DOHH2 (cell line): ENCODE results near the gene RPRML.

Experiments used
- H3F3A ChIP-seq: fragments of 200-600 bp; sonication (generic), shearing (Covaris generic); 2 replicates; pipeline ENCODE4 v1.6.0; 2016; ENCODE audit warnings: antibody characterized with exemption, mild to moderate bottlenecking; ENCODE audit not compliant: control insufficient read depth, insufficient read depth
- H3K27ac ChIP-seq: fragments of 200-600 bp; sonication (generic); 2 replicates; pipeline ENCODE4 v1.5.1; 2014; ENCODE audit warnings: low read depth, mild to moderate bottlenecking, low read length, moderate library complexity
- H3K27me3 ChIP-seq: fragments of 200-600 bp; sonication (generic); 2 replicates; pipeline ENCODE4 v1.6.1; 2014; ENCODE audit warnings: mild to moderate bottlenecking, low read length, mixed read lengths; ENCODE audit not compliant: control insufficient read depth
- H3K36me3 ChIP-seq: fragments of 200-600 bp; sonication (generic); 2 replicates; pipeline ENCODE4 v1.6.1; 2014; ENCODE audit warnings: mild to moderate bottlenecking, low read length, moderate library complexity, mixed read lengths; ENCODE audit not compliant: control insufficient read depth
- H3K4me1 ChIP-seq: fragments of 200-600 bp; sonication (generic); 2 replicates; pipeline ENCODE4 v1.6.1; 2014; ENCODE audit warnings: mild to moderate bottlenecking, low read length, mixed read lengths; ENCODE audit not compliant: control insufficient read depth
- H3K4me2 ChIP-seq: fragments of 200-600 bp; sonication (generic); 2 replicates; pipeline ENCODE4 v1.6.0; 2014; ENCODE audit warnings: mild to moderate bottlenecking, low read length, moderate library complexity
- H3K4me3 ChIP-seq: fragments of 200-600 bp; sonication (generic); 2 replicates; pipeline ENCODE4 v1.5.1; 2014; ENCODE audit warnings: mild to moderate bottlenecking, low read length, mixed read lengths
- H3K79me2 ChIP-seq: fragments of 200-600 bp; sonication (generic); 2 replicates; pipeline ENCODE4 v1.6.1; 2014; ENCODE audit warnings: mild to moderate bottlenecking, low read length, mixed read lengths; ENCODE audit not compliant: control insufficient read depth
- H3K9me2 ChIP-seq: fragments of 200-600 bp; sonication (generic); replicated peaks from 2 replicates; pipeline ENCODE4 v1.6.1; 2014; ENCODE audit warnings: mild to moderate bottlenecking, low read length, mixed read lengths; ENCODE audit not compliant: control insufficient read depth
- H3K9me3 ChIP-seq: fragments of 200-600 bp; sonication (generic); 2 replicates; pipeline ENCODE4 v1.6.1; 2014; ENCODE audit warnings: antibody characterized with exemption, low read length, mixed read lengths; ENCODE audit not compliant: control insufficient read depth, insufficient read depth
- H4K20me1 ChIP-seq: fragments of 200-600 bp; sonication (generic); 2 replicates; pipeline ENCODE4 v1.6.0; 2014; ENCODE audit warnings: low read depth, mild to moderate bottlenecking, antibody characterized with exemption, low read length, moderate library complexity; ENCODE audit not compliant: control insufficient read depth, insufficient read depth
- EZH2phosphoT487 ChIP-seq: fragments of 200-600 bp; sonication (generic); IDR thresholded peaks from 2 replicates; pipeline ENCODE4 v1.6.1; 2017; ENCODE audit warnings: borderline replicate concordance, mild to moderate bottlenecking, antibody characterized with exemption, low read length, moderate library complexity, mixed read lengths
- TF ChIP-seq, protein P1 (sequence below): fragments of 200-600 bp; sonication (generic); IDR thresholded peaks from one replicate; pipeline ENCODE4 v1.5.1; 2014; ENCODE audit warnings: antibody characterized with exemption, mild to moderate bottlenecking, low read depth, low read length; ENCODE audit not compliant: poor library complexity, severe bottlenecking

Gene RPRML

DNA sequence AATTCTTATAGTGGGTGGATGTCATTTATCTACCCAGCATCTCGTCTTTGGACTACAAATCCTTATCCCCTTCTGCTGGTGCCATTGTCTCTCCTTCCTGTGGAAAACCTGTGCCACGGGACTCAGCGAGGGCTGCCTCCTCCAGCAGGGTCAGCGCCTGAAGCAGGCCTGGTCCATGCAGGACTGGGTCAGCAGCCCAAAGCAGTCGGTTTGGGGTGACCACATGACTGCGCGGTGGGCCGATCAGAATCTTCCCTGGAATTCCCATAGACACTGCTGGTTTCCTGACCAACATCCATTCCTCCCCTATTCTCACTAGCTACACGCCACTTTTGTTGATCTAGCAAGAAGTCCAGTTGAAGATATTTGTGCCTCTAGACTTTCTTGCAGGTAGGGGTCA is 26.9 kb downstream of the RPRML start:
- H3K36me3 ChIP-seq, result no peaks in the 10 kb centered on the region
- no peaks in the 10 kb centered on the region for H4K20me1 ChIP-seq
- H3K4me2 ChIP-seq, result no peak overlapping the region
- no peak overlapping the region for H3K4me3 ChIP-seq
- peaks cover 8% of the 10 kb centered on the region for H3K27me3 ChIP-seq
- H3K9me2 ChIP-seq, result no peaks in the 10 kb centered on the region; the same call in 1 of the 2 replicates
- no peaks in the 10 kb centered on the region for H3K79me2 ChIP-seq
- no peaks in the 10 kb centered on the region for H3K9me3 ChIP-seq
- H3F3A ChIP-seq, result no peaks in the 10 kb centered on the region
- H3K27ac ChIP-seq, result no peak overlapping the region
- TF ChIP-seq, protein P1, sequence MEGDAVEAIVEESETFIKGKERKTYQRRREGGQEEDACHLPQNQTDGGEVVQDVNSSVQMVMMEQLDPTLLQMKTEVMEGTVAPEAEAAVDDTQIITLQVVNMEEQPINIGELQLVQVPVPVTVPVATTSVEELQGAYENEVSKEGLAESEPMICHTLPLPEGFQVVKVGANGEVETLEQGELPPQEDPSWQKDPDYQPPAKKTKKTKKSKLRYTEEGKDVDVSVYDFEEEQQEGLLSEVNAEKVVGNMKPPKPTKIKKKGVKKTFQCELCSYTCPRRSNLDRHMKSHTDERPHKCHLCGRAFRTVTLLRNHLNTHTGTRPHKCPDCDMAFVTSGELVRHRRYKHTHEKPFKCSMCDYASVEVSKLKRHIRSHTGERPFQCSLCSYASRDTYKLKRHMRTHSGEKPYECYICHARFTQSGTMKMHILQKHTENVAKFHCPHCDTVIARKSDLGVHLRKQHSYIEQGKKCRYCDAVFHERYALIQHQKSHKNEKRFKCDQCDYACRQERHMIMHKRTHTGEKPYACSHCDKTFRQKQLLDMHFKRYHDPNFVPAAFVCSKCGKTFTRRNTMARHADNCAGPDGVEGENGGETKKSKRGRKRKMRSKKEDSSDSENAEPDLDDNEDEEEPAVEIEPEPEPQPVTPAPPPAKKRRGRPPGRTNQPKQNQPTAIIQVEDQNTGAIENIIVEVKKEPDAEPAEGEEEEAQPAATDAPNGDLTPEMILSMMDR, result no peak
- no peak for TF ChIP-seq EZH2phosphoT487
- no peaks in the 10 kb centered on the region for H3K4me1 ChIP-seq

DNA sequence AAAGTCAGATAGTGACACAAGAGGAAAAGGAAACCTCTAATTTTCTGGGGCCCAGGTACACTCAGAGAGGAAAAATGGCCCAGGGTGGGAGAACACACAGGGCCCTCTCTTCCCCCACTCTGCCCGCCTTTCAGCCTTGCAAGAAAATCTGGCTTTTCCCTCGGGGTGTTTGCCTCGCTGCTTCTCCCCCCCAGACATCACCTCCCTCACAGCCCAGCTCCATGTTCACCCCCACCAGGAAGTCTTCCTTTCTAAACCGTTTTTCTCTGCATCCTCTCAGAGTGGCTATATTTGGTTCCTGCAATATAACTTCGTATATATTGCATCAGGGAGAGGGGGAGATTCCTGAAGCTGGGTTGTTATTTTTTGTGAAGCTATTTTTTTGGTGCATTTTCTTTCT is 27.3 kb downstream of the RPRML start:
- Histone ChIP-seq H3K27me3 (peaks cover 8% of the 10 kb centered on the region), H3K79me2 (no peaks in the 10 kb centered on the region), H4K20me1 (no peaks in the 10 kb centered on the region), H3K9me2 (no peaks in the 10 kb centered on the region; the same call in 1 of the 2 replicates), H3K36me3 (no peaks in the 10 kb centered on the region), H3F3A (no peaks in the 10 kb centered on the region), H3K4me2 (no peak overlapping the region), H3K9me3 (no peaks in the 10 kb centered on the region), H3K4me3 (no peak overlapping the region), H3K4me1 (no peaks in the 10 kb centered on the region), H3K27ac (no peak overlapping the region)
- no peak for TF ChIP-seq EZH2phosphoT487
- TF ChIP-seq, protein P1, result no peak

DNA sequence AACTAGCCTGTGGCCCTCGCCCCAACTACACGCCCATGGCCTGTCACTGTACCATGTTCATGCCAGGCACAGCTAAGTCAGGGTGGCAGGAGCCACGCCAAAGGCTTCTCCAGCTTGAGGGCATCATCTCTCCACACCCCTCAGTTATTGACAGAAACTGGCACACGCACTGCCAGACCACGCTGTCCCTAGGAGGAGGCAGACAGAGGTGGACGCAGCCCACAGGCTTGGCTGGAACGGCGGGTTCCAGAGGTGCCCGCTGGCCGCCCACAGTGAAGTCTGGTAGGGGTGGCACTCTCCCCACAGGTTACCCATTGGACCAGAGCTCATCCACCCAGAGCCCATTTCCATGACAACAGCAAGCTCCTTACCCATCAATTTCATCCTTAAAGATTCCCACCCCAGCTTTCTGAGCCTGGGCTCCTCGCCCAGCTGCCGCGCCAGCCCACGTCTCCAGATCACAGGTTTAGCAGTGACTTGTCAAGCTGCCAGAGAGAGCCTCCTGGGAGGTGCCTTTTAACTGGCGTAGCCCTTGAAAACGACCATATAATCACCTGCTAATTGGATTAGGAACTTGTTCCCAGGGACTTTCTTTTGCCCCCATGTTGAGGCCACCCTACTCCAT is 27.9 kb downstream of the RPRML start:
- TF ChIP-seq, protein P1, result no peak
- no peak for TF ChIP-seq EZH2phosphoT487
- no peak overlapping the region for H3K4me2 ChIP-seq

More for the DNA sequence above, 27.9 kb downstream of the RPRML start:
- Histone ChIP-seq H3K9me2 (no peaks in the 10 kb centered on the region; the same call in 1 of the 2 replicates), H3K27me3 (peaks cover 8% of the 10 kb centered on the region), H3K4me3 (no peak overlapping the region), H3K4me1 (no peaks in the 10 kb centered on the region), H4K20me1 (no peaks in the 10 kb centered on the region), H3F3A (no peaks in the 10 kb centered on the region), H3K9me3 (no peaks in the 10 kb centered on the region), H3K79me2 (no peaks in the 10 kb centered on the region), H3K27ac (no peak overlapping the region), H3K36me3 (no peaks in the 10 kb centered on the region)
